A549 (cell line): Measurements from ENCODE around the gene TEKT3. TPM values are rescaled to one million over a fixed set of nuclear protein-coding genes. Genes with fewer than 3 reads are reported as not detected.

ENCODE experiments used
- ATAC-seq, 2 experiments: fragments of 200-7000 bp in 1 of 2; fragments of >200 bp in 1 of 2; cut with Nextera tagmentation in 1 of 2; cut with Tn5 transposase in 1 of 2; 3 replicates each; pipeline versions ENCODE4 v1.8.0 to v1.9.1; 2018 to 2020; ENCODE audit warnings: mild to moderate bottlenecking in 1 of 2, moderate library complexity in 1 of 2
- CTCF ChIA-PET: fragments of 300-600 bp; sonication (Branson Sonifier 250); formaldehyde crosslinking; extraction: SDS; loops from one replicate; lab custom pipeline; 2021; ENCODE audit warnings: antibody characterized with exemption, inconsistent platforms; lab: Yijun Ruan, JAX
- POLR2A ChIA-PET: fragments of 350-600 bp; formaldehyde crosslinking; extraction: SDS; loops from one replicate; lab custom pipeline; 2021; ENCODE audit warnings: antibody characterized with exemption, inconsistent platforms; lab: Yijun Ruan, JAX
- DNase-seq, 2 experiments: peaks; one replicate each; pipeline versions ENCODE4 v3.0.0 to v3.0.0-alpha.2; 2011 to 2016; ENCODE audit warnings: low read depth in 1 of 2, low spot score in 1 of 2
- FAIRE-seq: peaks from 2 replicates; lab custom pipeline; 2011; peaks lifted over from hg19 to GRCh38; lab: Jason Lieb, UNC
- H3K27ac ChIP-seq, 2 experiments: fragments of >200 bp; sonication (Bioruptor Twin); formaldehyde crosslinking; 3 replicates each; pipeline ENCODE4 v1.5.1; 2016 to 2017
- H3K4me1 ChIP-seq: fragments of >200 bp; sonication (Bioruptor Twin); formaldehyde crosslinking; 3 replicates; pipeline ENCODE4 v1.6.1; 2016
- H3K4me2 ChIP-seq: fragments of >200 bp; sonication (Bioruptor Twin); formaldehyde crosslinking; 3 replicates; pipeline ENCODE4 v1.6.1; 2016
- H3K4me3 ChIP-seq: fragments of >200 bp; sonication (Bioruptor Twin); formaldehyde crosslinking; 3 replicates; pipeline ENCODE4 v1.5.1; 2016
- H3K9me3 ChIP-seq: fragments of >200 bp; sonication (Bioruptor Twin); formaldehyde crosslinking; 3 replicates; pipeline ENCODE4 v1.6.1; 2016
- ATOH8 ChIP-seq: fragments of 250-450 bp; sonication (Bioruptor Pico); IDR thresholded peaks from 2 replicates; pipeline ENCODE4 v1.5.0; 2020; ENCODE audit warnings: low read depth, mild to moderate bottlenecking, moderate library complexity
- BHLHE40 ChIP-seq: IDR thresholded peaks from 2 replicates; pipeline ENCODE4 v1.6.1; 2012; ENCODE audit warnings: low read depth, low read length, inconsistent platforms
- CBX2 ChIP-seq: fragments of 200-600 bp; sonication (generic); IDR thresholded peaks from 2 replicates; pipeline ENCODE4 v1.6.1; 2016; ENCODE audit warnings: low read depth, mild to moderate bottlenecking, borderline replicate concordance
- CHD4 ChIP-seq: fragments of 200-600 bp; sonication (generic); IDR thresholded peaks from 2 replicates; pipeline ENCODE4 v1.6.1; 2016; ENCODE audit warnings: antibody characterized with exemption, mild to moderate bottlenecking, borderline replicate concordance
- EHF ChIP-seq: fragments of 250-450 bp; sonication (Bioruptor Pico); IDR thresholded peaks from 2 replicates; pipeline ENCODE4 v1.5.0; 2020; ENCODE audit warnings: mild to moderate bottlenecking
- EP300 ChIP-seq, 2 experiments: fragments of >200 bp; sonication (Bioruptor Twin); formaldehyde crosslinking; IDR thresholded peaks; 2 replicates in 1 of 2; 3 replicates in 1 of 2; pipeline ENCODE4 v1.6.1; 2016 to 2017
- FOSB ChIP-seq: fragments of 250-450 bp; sonication (Bioruptor Pico); IDR thresholded peaks from 2 replicates; pipeline ENCODE4 v1.5.0; 2020; ENCODE audit warnings: mild to moderate bottlenecking, moderate library complexity
- FOXS1 ChIP-seq: fragments of 250-450 bp; sonication (Bioruptor Pico); IDR thresholded peaks from 2 replicates; pipeline ENCODE4 v1.5.0; 2020; ENCODE audit warnings: mild to moderate bottlenecking, moderate library complexity
- HES2 ChIP-seq: fragments of >200 bp; sonication (Bioruptor Twin); formaldehyde crosslinking; IDR thresholded peaks from 2 replicates; pipeline ENCODE4 v1.6.1; 2016
- HEYL ChIP-seq: fragments of 250-450 bp; sonication (Bioruptor Pico); IDR thresholded peaks from 2 replicates; pipeline ENCODE4 v1.8.0; 2021; ENCODE audit warnings: mild to moderate bottlenecking, moderate library complexity
- HOXB13 ChIP-seq: fragments of 250-450 bp; sonication (Bioruptor Pico); IDR thresholded peaks from 2 replicates; pipeline ENCODE4 v1.5.0; 2020; ENCODE audit warnings: low read depth, mild to moderate bottlenecking, moderate library complexity
- JUNB ChIP-seq: fragments of >200 bp; sonication (Bioruptor Twin); formaldehyde crosslinking; IDR thresholded peaks from 2 replicates; pipeline ENCODE4 v1.6.1; 2016
- KDM1A ChIP-seq: fragments of 200-600 bp; sonication (generic); IDR thresholded peaks from 2 replicates; pipeline ENCODE4 v1.6.1; 2016; ENCODE audit warnings: low read depth, mild to moderate bottlenecking
- KDM5A ChIP-seq: fragments of 200-600 bp; sonication (generic); IDR thresholded peaks from 2 replicates; pipeline ENCODE4 v1.6.1; 2016; ENCODE audit warnings: antibody characterized with exemption, mild to moderate bottlenecking
- MAFK ChIP-seq: fragments of 450-650 bp; IDR thresholded peaks from 2 replicates; pipeline ENCODE4 v1.6.1; 2014; ENCODE audit not compliant: partially characterized antibody
- MAX ChIP-seq: IDR thresholded peaks from 2 replicates; pipeline ENCODE4 v1.6.1; 2012
- MAZ ChIP-seq: fragments of 150-350 bp; IDR thresholded peaks from 2 replicates; pipeline ENCODE4 v1.6.1; 2014; ENCODE audit warnings: antibody characterized with exemption, low read depth, low read length, borderline replicate concordance
- NFE2L2 ChIP-seq: fragments of 150-350 bp; conservative IDR thresholded peaks from 2 replicates; pipeline ENCODE4 v1.6.1; 2014; ENCODE audit warnings: low read length
- NR3C1 ChIP-seq: fragments of >200 bp; sonication (Bioruptor Twin); formaldehyde crosslinking; IDR thresholded peaks from 3 replicates; pipeline ENCODE4 v1.6.1; 2017
- PHF8 ChIP-seq: fragments of 200-600 bp; sonication (generic); IDR thresholded peaks from 2 replicates; pipeline ENCODE4 v1.6.1; 2016; ENCODE audit warnings: low read depth, mild to moderate bottlenecking, antibody characterized with exemption, moderate library complexity, borderline replicate concordance
- POLR2AphosphoS2 ChIP-seq: conservative IDR thresholded peaks from 2 replicates; pipeline ENCODE4 v1.6.1; 2012; ENCODE audit warnings: low read length, improper control_type of control experiment, inconsistent platforms
- RAD21 ChIP-seq, 2 experiments: fragments of >200 bp in 1 of 2; sonication (Bioruptor Twin) in 1 of 2; formaldehyde crosslinking in 1 of 2; IDR thresholded peaks in 1 of 2; conservative IDR thresholded peaks in 1 of 2; 2 replicates in 1 of 2; 3 replicates in 1 of 2; pipeline ENCODE4 v1.6.1; 2012 to 2018; ENCODE audit warnings: inconsistent platforms in 1 of 2
- RCOR1 ChIP-seq: fragments of 150-350 bp; IDR thresholded peaks from 2 replicates; pipeline ENCODE4 v1.6.1; 2014; ENCODE audit warnings: antibody characterized with exemption, low read length, low read depth
- RFX5 ChIP-seq: fragments of 450-650 bp; IDR thresholded peaks from 2 replicates; pipeline ENCODE4 v1.7.1; 2014; ENCODE audit warnings: antibody characterized with exemption, mild to moderate bottlenecking, moderate library complexity
- RNF2 ChIP-seq: fragments of 200-600 bp; sonication (generic); IDR thresholded peaks from 2 replicates; pipeline ENCODE4 v1.6.1; 2016; ENCODE audit warnings: low read depth, mild to moderate bottlenecking, antibody characterized with exemption, moderate library complexity, borderline replicate concordance
- TP53 ChIP-seq: fragments of 250-450 bp; sonication (Bioruptor Pico); IDR thresholded peaks from 2 replicates; pipeline ENCODE4 v1.5.0; 2021; ENCODE audit warnings: mild to moderate bottlenecking, moderate library complexity
- ZC3H11A ChIP-seq: fragments of 450-650 bp; IDR thresholded peaks from 2 replicates; pipeline ENCODE4 v1.6.1; 2014; ENCODE audit warnings: antibody characterized with exemption, mild to moderate bottlenecking
- WGBS: methylation state at CpG from one replicate; pipeline ENCODE4 v1.1.6; 2017; ENCODE audit errors: missing lambda C conversion rate; 5-methylcytosine and 5-hydroxymethylcytosine counted together
- polyA minus RNA-seq: library from RNA; depleted of rRNA, polyadenylated mRNA; stranded (reverse); fragments of >200 nt; gene quantifications from 2 replicates; pipeline ENCODE4 v1.2.3, GENCODE V29; 2011; rRNA and poly(A)+ RNA removed
- polyA plus RNA-seq, 4 experiments: library from polyadenylated mRNA; depleted of rRNA in 3 of 4; stranded (reverse); fragments of >200 nt; fragmentation: RNase III in 1 of 4; extraction: RNeasy Plus Mini Kit Qiagen cat#74134 plus additional on column Dnase treatment in 1 of 4; gene quantifications; 2 replicates in 3 of 4; 3 replicates in 1 of 4; pipeline ENCODE4 v1.2.3, GENCODE V29; 2011 to 2017
- TF ChIP-seq, protein P1 (sequence below): fragments of 150-350 bp; IDR thresholded peaks from 2 replicates; pipeline ENCODE4 v1.6.1; 2014; ENCODE audit warnings: low read depth, mild to moderate bottlenecking, low read length
- TF ChIP-seq, protein P2 (sequence below): IDR thresholded peaks from 2 replicates; pipeline ENCODE4 v1.6.1; 2012; ENCODE audit warnings: low read depth, borderline replicate concordance

Gene TEKT3
- 0.21 and 0.49 TPM in 2 replicates for polyA plus RNA-seq (2011; rRNA removed)
- polyA plus RNA-seq (2012; cell fraction: cytosol; rRNA removed): 0.12 TPM in 1 of 2 replicates, not detected in the other
- polyA plus RNA-seq (2012; cell fraction: nucleus; rRNA removed): 0.29 and 1.2 TPM in 2 replicates
- 0.17 TPM in 1 of 3 replicates, not detected in the others for polyA plus RNA-seq (2017; fragmentation: RNase III; extraction: RNeasy Plus Mini Kit Qiagen cat#74134 plus additional on column Dnase treatment)
- 0.39 TPM in 1 of 2 replicates, not detected in the other for polyA minus RNA-seq

GRCh38 chr17:15341385-15341849 is at the start of gene TEKT3:
TEKT3 (minus strand) TSS chr17:15341597; CDS start chr17:15331585, 10,012 bp downstream.
- 3% methylated on average over 19 of the region's 36 CpGs for WGBS
- FAIRE-seq: no peak
- peak; percentile 100 for ATAC-seq
- H3K27ac ChIP-seq: peak within 1 kb of the TSS in 1 of 2 experiments; percentile 51; a peak in 3 of 6 replicates
- peak within 1 kb of the TSS; percentile 52 for H3K4me3 ChIP-seq
- peak within 1 kb of the TSS; percentile 97 for H3K4me2 ChIP-seq
- no peaks in the 10 kb centered on the region for H3K9me3 ChIP-seq
- H3K4me1 ChIP-seq: peaks cover 10% of the 10 kb centered on the region
- peak; percentile 81 to 90 for DNase-seq
- CTCF ChIA-PET: interaction anchor here (0.7 to 2.5 kb wide), 4 partner anchors 9 to 186 kb away, joined by 3 to 11 read pairs (median 3); no protein-coding TSS in a partner anchor
- POLR2A ChIA-PET: interaction anchor here (0.6 kb wide), 1 partner anchor 78 kb away, joined by 3 read pairs; no protein-coding TSS in a partner anchor
- TF ChIP-seq, protein P1, sequence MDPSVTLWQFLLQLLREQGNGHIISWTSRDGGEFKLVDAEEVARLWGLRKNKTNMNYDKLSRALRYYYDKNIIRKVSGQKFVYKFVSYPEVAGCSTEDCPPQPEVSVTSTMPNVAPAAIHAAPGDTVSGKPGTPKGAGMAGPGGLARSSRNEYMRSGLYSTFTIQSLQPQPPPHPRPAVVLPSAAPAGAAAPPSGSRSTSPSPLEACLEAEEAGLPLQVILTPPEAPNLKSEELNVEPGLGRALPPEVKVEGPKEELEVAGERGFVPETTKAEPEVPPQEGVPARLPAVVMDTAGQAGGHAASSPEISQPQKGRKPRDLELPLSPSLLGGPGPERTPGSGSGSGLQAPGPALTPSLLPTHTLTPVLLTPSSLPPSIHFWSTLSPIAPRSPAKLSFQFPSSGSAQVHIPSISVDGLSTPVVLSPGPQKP: no peak
- peak; percentile 81 for TF ChIP-seq MAX
- no peak for TF ChIP-seq EP300 (IDR thresholded peaks at IDR 0.05)
- TF ChIP-seq POLR2AphosphoS2: no peak
- TF ChIP-seq FOXS1 (CRISPR knock-in tag): no peak
- TF ChIP-seq KDM5A: no peak
- no peak for TF ChIP-seq FOSB (CRISPR knock-in tag)
- TF ChIP-seq KDM1A: no peak
- no peak for TF ChIP-seq HES2
- TF ChIP-seq, protein P2, sequence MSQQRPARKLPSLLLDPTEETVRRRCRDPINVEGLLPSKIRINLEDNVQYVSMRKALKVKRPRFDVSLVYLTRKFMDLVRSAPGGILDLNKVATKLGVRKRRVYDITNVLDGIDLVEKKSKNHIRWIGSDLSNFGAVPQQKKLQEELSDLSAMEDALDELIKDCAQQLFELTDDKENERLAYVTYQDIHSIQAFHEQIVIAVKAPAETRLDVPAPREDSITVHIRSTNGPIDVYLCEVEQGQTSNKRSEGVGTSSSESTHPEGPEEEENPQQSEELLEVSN: peak; percentile 92
- no peak for TF ChIP-seq ATOH8 (CRISPR knock-in tag)
- TF ChIP-seq CBX2: no peak
- TF ChIP-seq HOXB13 (CRISPR knock-in tag): no peak
- TF ChIP-seq RAD21 (conservative IDR thresholded peaks at IDR 0.05 in 1 of 2, IDR thresholded peaks at IDR 0.05 in 1 of 2): no peak
- no peak for TF ChIP-seq NR3C1
- 0 out of 2 replicates have a peak, but pooled peaks have one; percentile 29 for TF ChIP-seq RNF2
- no peak for TF ChIP-seq MAZ
- TF ChIP-seq ZC3H11A: no peak
- TF ChIP-seq HEYL (CRISPR knock-in tag): no peak
- TF ChIP-seq TP53 (CRISPR knock-in tag): no peak
- no peak for TF ChIP-seq JUNB
- peak; percentile 29 for TF ChIP-seq MAFK
- no peak for TF ChIP-seq NFE2L2
- no peak for TF ChIP-seq RCOR1
- TF ChIP-seq PHF8: no peak
- peak; percentile 77 for TF ChIP-seq RFX5
- TF ChIP-seq EHF (CRISPR knock-in tag): no peak
- no peak for TF ChIP-seq CHD4
- TF ChIP-seq BHLHE40: no peak
